ENCODE measurements around the gene MEF2B. TPM values are rescaled to one million over a fixed set of nuclear protein-coding genes. Genes with fewer than 3 reads are reported as not detected.
"Not testable (repeated sequence)": the region's sequence is repeated elsewhere in the genome, so short reads cannot be mapped to it uniquely, and the experiment has no call there.

Gene MEF2B
- total RNA-seq, 1 experiment from 2014 or later: not detected

DNA sequence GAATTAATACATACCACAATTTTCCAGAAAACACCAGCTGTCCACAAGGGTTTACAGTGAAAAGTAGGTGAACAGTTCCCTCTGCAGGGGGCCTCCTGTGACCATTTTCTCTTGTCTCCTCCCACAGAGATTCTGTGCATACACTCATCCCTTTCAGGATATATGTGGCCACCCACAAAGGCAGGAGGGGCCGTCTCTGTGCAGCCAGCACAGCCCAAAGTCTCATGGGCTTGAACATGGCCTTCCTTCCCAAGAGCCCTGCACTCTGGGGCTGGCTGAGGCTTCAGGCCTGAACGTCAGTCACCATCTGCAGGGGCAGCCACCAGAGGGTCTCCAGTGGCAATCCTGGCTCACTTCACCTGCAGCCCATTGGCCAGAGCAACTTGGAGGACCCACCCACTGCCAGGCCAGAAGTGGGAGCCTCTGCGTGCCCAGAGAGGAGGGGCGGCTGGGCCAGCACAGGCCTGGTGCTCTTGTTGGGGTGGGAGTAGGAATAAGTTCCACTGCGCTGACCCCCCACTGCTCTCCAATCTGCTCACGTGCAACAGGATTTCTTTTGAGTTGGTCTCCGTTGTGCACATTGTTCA, 56.9 kb downstream of the MEF2B start:
- in situ Hi-C loops (cut with HindIII; ENCODE audit: low pct_unique_long_range_greater_than_20kb, low sequenced_read_pairs): no loop called here
- peak; percentile 44 for DNase-seq (ENCODE audit: low read depth, low spot score)

DNA sequence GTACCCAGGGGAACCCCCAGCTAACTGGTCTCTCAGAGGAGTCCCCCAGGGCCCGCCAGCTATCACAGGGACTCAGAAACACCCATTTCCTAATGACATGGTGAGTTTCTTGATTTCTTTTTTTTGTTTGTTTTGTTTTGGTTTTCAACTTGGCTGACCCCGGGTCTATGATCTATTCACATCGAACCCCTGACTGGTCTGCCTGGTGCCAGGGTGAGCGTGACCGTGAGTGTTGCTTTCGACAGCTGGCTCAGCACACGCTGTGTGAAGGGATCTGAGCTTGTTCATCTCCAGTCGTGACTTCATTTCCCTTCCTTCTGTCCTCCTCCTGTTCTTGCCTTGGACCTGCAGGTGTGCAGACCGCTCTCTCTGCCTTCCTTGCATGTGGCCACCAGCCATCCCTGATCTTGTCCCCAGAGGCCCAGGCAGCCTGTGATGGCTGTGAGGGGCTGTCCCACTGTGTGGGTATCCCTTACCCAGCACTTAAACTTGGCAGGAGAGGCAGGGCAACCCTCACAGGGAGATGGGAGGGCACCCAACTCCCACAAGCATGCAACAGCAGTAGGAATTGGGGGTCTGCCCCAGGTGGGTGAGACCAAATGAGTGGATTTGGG, 58.0 kb downstream of the MEF2B start:
- no peak for DNase-seq (ENCODE audit: low read depth, low spot score)
- in situ Hi-C loops (cut with HindIII; ENCODE audit: low pct_unique_long_range_greater_than_20kb, low sequenced_read_pairs): no loop called here

DNA sequence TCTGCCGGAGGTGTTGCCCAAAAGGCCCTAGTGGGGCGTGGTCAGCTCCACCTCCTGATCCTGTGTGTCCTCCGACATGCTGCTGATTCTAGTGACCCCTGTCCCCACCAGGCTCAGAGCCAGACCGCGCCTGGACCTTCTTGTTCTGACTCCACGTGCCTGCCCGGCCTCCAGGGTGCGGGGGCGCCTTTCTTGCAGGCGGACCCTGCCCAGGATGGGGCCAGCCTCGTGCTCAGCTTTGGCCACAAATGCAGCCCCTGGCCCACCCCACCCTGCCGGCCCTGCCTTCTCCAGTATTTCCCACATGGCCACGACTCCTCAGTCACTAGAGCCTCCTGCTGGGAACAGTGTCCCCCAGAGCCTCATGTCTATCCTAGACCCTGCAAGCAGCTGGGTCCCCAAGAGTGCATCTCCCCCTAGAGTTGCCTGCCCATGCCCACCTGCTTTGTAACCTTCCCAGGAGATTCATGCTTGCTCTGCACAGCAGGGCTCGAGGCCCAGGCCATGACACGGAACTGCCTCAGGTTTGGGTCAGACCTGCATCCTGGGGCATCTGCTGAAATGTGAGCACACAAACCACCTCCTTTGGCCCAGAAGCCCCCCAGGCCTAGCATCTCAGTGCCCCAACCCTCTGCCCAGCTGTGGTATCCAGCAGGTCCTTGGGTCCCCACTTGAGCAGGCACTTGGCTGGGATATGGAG, 58.8 kb downstream of the MEF2B start:
- no peak for DNase-seq (ENCODE audit: low read depth, low spot score)
- in situ Hi-C loops (cut with HindIII; ENCODE audit: low pct_unique_long_range_greater_than_20kb, low sequenced_read_pairs): no loop called here

DNA sequence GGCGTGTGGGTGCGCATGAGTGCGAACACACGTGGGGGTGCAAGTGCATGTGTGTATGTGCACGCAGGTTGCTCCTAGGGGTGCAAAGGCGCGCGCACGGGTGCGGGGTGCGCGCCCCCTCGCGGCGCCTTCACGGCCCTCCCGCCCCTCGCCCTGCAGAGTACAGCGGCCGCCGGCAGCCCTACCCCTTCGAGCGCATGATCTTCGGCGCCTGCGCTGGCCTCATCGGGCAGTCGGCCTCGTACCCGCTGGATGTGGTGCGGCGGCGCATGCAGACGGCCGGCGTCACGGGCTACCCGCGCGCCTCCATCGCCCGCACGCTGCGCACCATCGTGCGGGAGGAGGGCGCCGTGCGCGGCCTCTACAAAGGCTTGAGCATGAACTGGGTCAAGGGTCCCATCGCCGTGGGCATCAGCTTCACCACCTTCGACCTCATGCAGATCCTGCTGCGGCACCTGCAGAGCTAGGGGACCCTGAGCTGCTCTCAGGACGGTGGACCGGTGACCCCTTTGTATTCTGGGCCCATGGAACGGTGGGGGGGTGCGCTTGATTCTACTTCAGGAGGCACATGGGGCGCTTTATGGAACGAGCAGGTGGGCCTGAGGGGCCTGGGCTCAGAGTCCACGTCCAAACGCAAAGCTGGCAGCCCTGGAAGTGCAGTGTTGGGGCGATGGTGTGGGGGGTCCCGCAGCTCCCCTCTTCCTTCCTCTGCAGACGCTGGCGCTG, 59.5 kb downstream of the MEF2B start:
- in situ Hi-C loops (cut with HindIII; ENCODE audit: low pct_unique_long_range_greater_than_20kb, low sequenced_read_pairs): no loop called here
- DNase-seq (ENCODE audit: low read depth, low spot score): no peak

DNA sequence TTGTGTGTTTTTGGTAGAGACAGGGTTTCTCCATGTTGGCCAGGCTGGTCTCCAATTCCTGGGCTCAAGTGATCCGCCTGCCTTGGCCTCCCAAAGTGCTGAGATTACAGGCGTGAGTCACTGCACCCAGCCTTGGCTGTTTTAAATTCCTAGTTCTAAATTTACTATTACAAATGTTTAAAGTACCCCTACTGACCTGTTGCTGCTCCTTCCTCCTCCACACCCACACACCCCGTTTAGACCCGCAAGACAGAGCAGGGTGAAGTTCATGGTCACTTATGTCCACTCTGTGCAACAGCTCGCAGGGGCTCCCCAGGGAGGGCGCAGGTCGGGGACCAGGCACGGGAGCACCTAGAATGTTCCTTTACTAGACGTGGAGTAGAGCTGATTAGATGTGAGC, 60.5 kb downstream of the MEF2B start:
- no peak for DNase-seq (ENCODE audit: low read depth, low spot score)
- in situ Hi-C loops (cut with HindIII; ENCODE audit: low pct_unique_long_range_greater_than_20kb, low sequenced_read_pairs): no loop called here

DNA sequence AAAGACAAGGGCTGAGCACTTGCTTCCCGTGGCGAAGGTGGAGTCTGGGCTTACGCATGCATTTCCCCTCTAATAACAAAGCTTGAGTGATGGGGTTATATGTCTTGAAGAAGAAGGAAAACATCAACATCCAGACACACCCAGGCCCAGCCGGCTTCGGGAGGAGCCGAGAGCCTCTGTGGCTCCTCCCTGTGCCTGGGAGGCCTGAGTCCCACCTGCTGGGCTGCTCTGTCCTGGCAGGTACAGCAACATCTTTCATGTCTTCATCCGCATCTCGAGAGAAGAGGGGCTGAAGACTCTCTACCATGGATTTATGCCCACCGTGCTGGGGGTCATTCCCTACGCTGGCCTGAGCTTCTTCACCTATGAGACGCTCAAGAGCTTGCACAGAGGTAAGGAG, 62.4 kb downstream of the MEF2B start:
- in situ Hi-C loops (cut with HindIII; ENCODE audit: low pct_unique_long_range_greater_than_20kb, low sequenced_read_pairs): no loop called here

DNA sequence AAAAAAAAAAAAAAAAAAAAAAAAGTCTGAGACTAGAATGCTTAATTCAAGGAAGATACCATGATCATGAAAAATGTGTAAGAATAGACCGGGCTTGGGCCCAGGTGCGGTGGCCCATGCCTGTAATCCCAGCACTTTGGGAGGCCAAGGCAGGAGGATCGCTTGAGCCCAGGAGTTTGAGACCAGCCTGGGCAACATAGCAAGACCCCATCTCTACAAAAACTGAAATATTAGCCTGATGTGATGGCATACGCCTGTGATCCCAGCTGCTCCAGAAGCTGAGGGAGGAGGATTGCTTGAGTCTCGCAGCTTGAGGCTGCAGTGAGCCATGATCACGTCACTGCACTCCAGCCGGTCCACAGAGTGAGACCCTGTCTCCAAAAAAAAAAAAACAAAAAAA, 63.1 kb downstream of the MEF2B start:
- DNase-seq (ENCODE audit: low read depth, low spot score); in situ Hi-C loops (cut with HindIII; ENCODE audit: low pct_unique_long_range_greater_than_20kb, low sequenced_read_pairs): not testable (repeated sequence)

More for the DNA sequence above, 62.4 kb downstream of the MEF2B start:
- no peak for DNase-seq (ENCODE audit: low read depth, low spot score)

DNA sequence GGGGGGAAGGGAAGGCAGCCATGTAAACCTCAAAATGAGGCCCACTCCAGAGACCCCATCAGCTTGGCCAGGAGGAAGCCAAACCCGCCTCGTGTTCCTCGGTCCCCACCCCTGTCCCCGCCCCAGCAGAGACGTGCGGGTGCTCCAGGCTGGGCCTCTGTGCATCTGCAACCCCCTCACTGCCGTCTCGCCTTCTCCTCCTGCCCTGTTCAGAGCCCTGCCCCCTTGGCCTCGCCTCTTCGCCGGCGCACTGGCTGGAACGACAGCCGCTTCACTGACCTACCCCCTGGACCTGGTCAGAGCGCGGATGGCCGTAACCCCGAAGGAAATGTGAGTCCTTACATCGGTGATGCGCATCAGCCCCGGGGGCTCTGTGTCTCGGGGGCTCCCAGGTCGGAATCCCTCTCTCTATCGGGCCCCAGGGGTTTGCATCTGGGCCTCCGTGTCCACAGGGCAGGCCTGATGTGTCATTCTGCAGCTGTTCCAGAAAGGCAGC, 64.0 kb downstream of the MEF2B start:
- in situ Hi-C loops (cut with HindIII; ENCODE audit: low pct_unique_long_range_greater_than_20kb, low sequenced_read_pairs): no loop called here
- DNase-seq (ENCODE audit: low read depth, low spot score): no peak

DNA sequence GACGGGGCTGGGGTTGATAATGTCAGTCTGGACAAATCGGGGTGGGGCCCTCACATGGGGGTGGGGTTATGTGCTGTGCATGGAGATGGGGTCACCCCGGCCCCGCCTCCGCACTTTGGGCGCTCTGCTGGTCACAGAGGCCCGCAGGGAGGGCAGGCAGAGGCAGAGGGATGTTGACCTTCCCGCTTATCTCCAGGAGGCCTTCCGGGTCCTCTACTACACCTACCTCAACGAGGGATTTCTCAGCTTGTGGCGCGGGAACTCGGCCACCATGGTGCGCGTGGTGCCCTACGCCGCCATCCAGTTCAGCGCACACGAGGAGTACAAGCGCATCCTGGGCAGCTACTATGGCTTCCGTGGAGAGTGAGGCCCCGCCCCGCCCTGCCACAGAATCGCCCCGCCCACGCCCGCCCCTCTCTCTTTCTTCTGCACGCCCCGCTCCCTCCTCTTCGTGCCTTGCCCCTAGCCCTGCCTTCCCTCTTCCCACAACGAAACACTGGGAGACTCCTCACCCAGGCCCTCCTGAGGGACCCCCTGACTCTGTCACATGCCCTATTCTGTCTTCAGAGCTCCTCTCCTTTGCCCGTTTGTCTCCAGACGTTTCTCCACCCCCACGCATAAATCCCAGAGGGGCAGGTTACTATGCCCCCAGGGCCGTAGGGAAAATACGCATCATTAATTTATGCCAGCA, 64.6 kb downstream of the MEF2B start:
- DNase-seq (ENCODE audit: low read depth, low spot score): no peak
- in situ Hi-C loops (cut with HindIII; ENCODE audit: low pct_unique_long_range_greater_than_20kb, low sequenced_read_pairs): no loop called here

DNA sequence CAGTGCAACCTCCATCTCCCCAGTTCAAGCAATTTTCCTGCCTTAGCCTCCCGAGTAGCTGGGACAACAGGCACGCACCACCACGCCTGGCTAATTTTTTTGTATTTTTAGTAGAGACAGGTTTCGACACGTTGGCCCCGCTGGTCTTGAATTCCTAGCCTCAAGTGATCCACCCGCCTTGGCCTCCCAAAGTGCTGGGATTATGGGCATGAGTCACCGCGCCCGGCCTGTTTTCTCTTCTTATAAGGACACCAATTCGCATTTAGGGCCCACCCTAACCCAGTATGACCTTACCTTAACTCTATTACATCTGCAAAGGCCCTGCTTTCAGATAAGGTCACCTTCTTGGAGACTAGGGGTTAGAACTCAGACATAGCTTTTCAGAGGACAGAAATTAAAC, 66.9 kb downstream of the MEF2B start:
- no peak for DNase-seq (ENCODE audit: low read depth, low spot score)
- in situ Hi-C loops (cut with HindIII; ENCODE audit: low pct_unique_long_range_greater_than_20kb, low sequenced_read_pairs): no loop called here

DNA sequence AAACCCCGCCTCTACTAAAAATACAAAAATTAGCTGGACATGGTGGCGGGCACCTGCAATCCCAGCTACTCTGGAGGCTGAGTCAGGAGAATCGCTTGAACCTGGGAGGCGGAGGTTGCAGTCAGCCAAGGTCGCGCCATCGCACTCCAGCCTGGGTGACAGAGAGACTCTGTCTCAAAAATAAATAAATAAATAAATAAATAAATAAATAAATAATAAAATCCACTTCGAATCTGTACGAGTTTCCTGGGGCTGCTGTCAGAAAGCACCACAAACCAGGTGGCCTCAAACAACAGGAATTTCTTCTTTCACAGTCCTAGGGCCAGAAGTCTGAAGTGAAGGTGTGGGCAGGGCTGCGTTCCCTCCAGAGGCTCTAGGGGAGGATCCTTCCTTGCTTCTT, 67.5 kb downstream of the MEF2B start:
- in situ Hi-C loops (cut with HindIII; ENCODE audit: low pct_unique_long_range_greater_than_20kb, low sequenced_read_pairs); DNase-seq (ENCODE audit: low read depth, low spot score): not testable (repeated sequence)

DNA sequence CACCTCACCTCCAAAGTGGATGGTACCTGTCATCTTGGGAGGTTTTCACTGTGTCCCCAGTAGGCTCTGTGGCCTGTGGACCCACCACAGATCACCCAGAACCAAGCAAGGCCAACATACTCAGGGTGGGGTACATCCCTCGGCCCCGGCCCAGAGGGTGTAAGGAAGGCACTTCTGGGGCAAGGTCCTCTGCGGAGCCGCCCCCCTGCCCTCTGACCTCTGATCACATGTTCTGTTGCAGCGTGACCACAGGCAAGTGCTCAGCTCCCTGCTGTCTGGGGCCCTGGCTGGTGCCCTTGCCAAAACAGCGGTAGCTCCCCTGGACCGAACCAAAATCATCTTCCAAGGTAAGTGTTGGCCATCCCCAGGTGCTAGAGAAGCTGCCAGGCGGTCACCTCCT, 68.5 kb downstream of the MEF2B start:
- in situ Hi-C loops (cut with HindIII; ENCODE audit: low pct_unique_long_range_greater_than_20kb, low sequenced_read_pairs): no loop called here
- no peak for DNase-seq (ENCODE audit: low read depth, low spot score)

DNA sequence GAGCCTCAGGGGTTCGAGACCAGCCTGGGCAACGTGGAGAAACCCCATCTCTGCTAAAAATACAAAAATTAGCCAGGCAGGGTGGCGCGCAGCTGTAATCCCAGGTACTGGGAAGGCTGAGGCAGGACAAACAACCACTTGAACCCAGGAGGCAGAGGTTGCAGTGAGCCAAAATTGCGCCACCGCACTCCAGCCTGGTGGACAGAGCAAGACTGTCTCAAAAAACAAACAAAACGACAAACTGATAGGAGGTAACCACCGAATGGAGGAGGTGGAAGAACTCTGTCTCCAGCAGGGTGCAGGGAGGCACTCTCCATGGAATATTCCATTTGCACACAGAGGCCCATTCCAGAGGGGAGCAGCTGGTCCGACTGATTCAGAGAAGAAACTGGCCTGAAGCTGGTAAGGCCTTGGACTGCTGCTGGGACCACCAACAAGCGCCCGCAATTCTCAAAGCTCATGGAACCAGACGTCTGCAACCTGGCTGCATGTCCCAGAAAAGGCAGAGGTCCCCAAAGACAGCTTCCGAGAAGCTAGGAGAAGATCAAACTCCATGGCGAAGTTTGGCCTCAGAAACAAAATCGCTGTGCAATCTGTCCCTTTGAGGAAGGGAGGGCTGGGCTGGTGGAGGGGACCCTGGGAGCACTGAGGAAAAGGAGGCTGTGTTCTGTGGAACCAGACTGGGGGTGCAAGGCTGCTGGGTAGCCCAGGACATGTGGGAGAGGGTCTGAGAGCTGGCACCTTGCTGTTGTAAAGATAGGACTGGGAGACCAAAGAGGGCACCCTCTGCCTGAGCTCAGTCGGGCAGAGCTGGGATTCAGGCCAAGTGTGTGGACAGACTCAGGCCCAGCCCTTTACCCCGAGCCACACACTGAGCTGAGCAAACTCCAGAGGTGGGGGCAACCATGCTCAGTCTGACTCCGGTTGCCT, 71.1 kb downstream of the MEF2B start:
- DNase-seq (ENCODE audit: low read depth, low spot score): no peak
- in situ Hi-C loops (cut with HindIII; ENCODE audit: low pct_unique_long_range_greater_than_20kb, low sequenced_read_pairs): no loop called here

DNA sequence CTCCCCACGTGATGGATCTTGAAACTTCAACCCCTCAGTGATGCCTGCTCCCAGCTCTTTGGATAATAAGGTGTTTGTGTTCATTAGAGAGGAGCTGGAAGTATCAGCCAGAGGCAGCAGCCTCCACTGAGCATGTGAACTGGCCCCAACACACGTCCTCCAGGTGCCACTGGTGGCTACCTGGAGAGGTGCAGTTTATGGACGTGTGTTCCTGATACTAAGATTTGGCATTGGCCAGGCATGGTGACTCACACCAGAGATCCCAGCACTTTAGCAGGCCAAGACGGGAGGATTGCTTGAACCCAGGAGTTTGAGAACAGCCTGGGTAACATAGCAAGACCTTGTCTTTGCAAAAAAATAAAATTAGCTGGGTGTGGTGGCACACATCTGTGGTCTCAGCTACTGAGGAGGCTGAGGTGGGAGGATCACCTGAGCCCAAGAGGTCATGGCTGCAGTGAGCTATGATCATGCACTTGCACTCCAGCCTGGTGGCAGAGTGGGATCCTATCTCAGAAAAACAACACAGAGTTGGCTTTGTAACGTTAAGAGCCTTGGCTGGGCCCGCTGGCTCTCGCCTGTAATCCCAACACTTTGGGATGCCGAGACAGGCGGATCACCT, 71.9 kb downstream of the MEF2B start:
- in situ Hi-C loops (cut with HindIII; ENCODE audit: low pct_unique_long_range_greater_than_20kb, low sequenced_read_pairs): no loop called here
- peak; percentile 70 for DNase-seq (ENCODE audit: low read depth, low spot score)

DNA sequence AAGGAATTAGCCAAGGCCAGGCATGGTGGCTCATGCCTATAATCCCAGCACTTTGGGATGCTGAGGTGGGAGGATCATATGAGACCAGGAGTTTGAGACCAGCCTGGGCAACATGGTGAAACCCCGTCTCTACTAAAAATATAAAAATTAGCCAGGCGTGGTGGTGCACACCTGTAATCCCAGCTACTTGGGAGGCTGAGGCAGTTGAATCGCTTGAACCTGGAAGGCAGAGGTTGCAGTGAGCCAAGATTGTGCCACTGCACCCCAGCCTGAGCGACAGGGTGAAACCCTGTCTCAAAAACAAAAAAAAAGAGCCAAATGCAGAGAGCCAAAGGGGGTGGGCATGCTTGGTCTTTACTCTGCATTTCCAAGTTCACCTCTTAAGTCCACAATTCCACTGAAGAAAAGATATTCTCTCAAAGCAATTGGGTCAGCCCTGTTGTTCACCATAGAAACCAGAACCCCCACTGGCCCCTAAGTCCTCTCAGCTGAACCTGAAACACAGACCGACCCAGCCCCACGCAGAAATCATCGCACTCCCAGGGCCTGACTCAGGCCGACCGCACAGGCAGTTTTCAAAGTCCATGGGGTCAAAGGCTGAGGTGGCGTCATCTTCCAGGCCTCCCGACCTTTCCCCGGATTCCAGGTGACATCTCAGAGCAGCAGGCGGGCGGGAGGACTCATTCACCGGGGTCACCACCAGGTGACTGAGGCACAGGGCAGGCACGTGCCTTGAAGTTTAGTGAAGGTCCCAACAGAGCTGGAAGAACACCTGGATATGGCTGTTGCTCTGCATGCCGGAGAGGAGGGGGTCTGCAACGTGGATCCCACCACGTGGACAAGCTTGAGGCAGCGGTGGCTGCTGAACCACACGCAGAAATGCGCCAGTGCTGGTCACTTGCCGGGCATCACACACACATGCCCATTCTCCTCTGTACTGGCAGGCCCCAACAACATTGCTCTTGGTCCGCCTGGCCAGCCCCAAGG, 73.1 kb downstream of the MEF2B start:
- no peak for DNase-seq (ENCODE audit: low read depth, low spot score)
- in situ Hi-C loops (cut with HindIII; ENCODE audit: low pct_unique_long_range_greater_than_20kb, low sequenced_read_pairs): no loop called here

All from SK-MEL-5 (cell line).